A549 (cell line): ENCODE data around the gene ATP6V1F. TPM values are rescaled to one million over a fixed set of nuclear protein-coding genes. Genes with fewer than 3 reads are reported as not detected.

Source experiments
- ATAC-seq, 2 experiments: fragments of 200-7000 bp in 1 of 2; fragments of >200 bp in 1 of 2; cut with Nextera tagmentation in 1 of 2; cut with Tn5 transposase in 1 of 2; 3 replicates each; pipeline versions ENCODE4 v1.8.0 to v1.9.1; 2018 to 2020; ENCODE audit warnings: mild to moderate bottlenecking in 1 of 2, moderate library complexity in 1 of 2
- CTCF ChIA-PET: fragments of 300-600 bp; sonication (Branson Sonifier 250); formaldehyde crosslinking; extraction: SDS; loops from one replicate; lab custom pipeline; 2021; ENCODE audit warnings: antibody characterized with exemption, inconsistent platforms; lab: Yijun Ruan, JAX
- POLR2A ChIA-PET: fragments of 350-600 bp; formaldehyde crosslinking; extraction: SDS; loops from one replicate; lab custom pipeline; 2021; ENCODE audit warnings: antibody characterized with exemption, inconsistent platforms; lab: Yijun Ruan, JAX
- DNase-seq, 2 experiments: peaks; one replicate each; pipeline versions ENCODE4 v3.0.0 to v3.0.0-alpha.2; 2011 to 2016; ENCODE audit warnings: low read depth in 1 of 2, low spot score in 1 of 2
- FAIRE-seq: peaks from 2 replicates; lab custom pipeline; 2011; peaks lifted over from hg19 to GRCh38; lab: Jason Lieb, UNC
- H3K27ac ChIP-seq, 2 experiments: fragments of >200 bp; sonication (Bioruptor Twin); formaldehyde crosslinking; 3 replicates each; pipeline ENCODE4 v1.5.1; 2016 to 2017
- H3K4me1 ChIP-seq: fragments of >200 bp; sonication (Bioruptor Twin); formaldehyde crosslinking; 3 replicates; pipeline ENCODE4 v1.6.1; 2016
- H3K4me2 ChIP-seq: fragments of >200 bp; sonication (Bioruptor Twin); formaldehyde crosslinking; 3 replicates; pipeline ENCODE4 v1.6.1; 2016
- H3K4me3 ChIP-seq: fragments of >200 bp; sonication (Bioruptor Twin); formaldehyde crosslinking; 3 replicates; pipeline ENCODE4 v1.5.1; 2016
- H3K9me3 ChIP-seq: fragments of >200 bp; sonication (Bioruptor Twin); formaldehyde crosslinking; 3 replicates; pipeline ENCODE4 v1.6.1; 2016
- BHLHE40 ChIP-seq: IDR thresholded peaks from 2 replicates; pipeline ENCODE4 v1.6.1; 2012; ENCODE audit warnings: low read depth, low read length, inconsistent platforms
- CTCF ChIP-seq: fragments of >200 bp; sonication (Bioruptor Twin); formaldehyde crosslinking; IDR thresholded peaks from 3 replicates; pipeline ENCODE4 v1.5.1; 2016
- EHMT2 ChIP-seq: fragments of 200-600 bp; sonication (generic); IDR thresholded peaks from 2 replicates; pipeline ENCODE4 v1.6.1; 2016; ENCODE audit warnings: antibody characterized with exemption, low read depth, mild to moderate bottlenecking, moderate library complexity
- FOSB ChIP-seq: fragments of 250-450 bp; sonication (Bioruptor Pico); IDR thresholded peaks from 2 replicates; pipeline ENCODE4 v1.5.0; 2020; ENCODE audit warnings: mild to moderate bottlenecking, moderate library complexity
- FOSL2 ChIP-seq, 2 experiments: fragments of 450-650 bp in 1 of 2; fragments of >200 bp in 1 of 2; sonication (Bioruptor Twin) in 1 of 2; formaldehyde crosslinking; IDR thresholded peaks; 2 replicates each; pipeline versions ENCODE4 v1.5.0 to v1.6.1; 2016 to 2020; ENCODE audit warnings: mild to moderate bottlenecking in 1 of 2, moderate library complexity in 1 of 2
- FOXS1 ChIP-seq: fragments of 250-450 bp; sonication (Bioruptor Pico); IDR thresholded peaks from 2 replicates; pipeline ENCODE4 v1.5.0; 2020; ENCODE audit warnings: mild to moderate bottlenecking, moderate library complexity
- GATA3 ChIP-seq: IDR thresholded peaks from 2 replicates; pipeline ENCODE4 v1.6.1; 2012; ENCODE audit warnings: borderline replicate concordance
- HOXB5 ChIP-seq: fragments of 250-450 bp; sonication (Bioruptor Pico); IDR thresholded peaks from 2 replicates; pipeline ENCODE4 v1.5.0; 2020; ENCODE audit warnings: mild to moderate bottlenecking, moderate library complexity
- KDM5A ChIP-seq: fragments of 200-600 bp; sonication (generic); IDR thresholded peaks from 2 replicates; pipeline ENCODE4 v1.6.1; 2016; ENCODE audit warnings: antibody characterized with exemption, mild to moderate bottlenecking
- MAX ChIP-seq: IDR thresholded peaks from 2 replicates; pipeline ENCODE4 v1.6.1; 2012
- RAD21 ChIP-seq, 2 experiments: fragments of >200 bp in 1 of 2; sonication (Bioruptor Twin) in 1 of 2; formaldehyde crosslinking in 1 of 2; IDR thresholded peaks in 1 of 2; conservative IDR thresholded peaks in 1 of 2; 2 replicates in 1 of 2; 3 replicates in 1 of 2; pipeline ENCODE4 v1.6.1; 2012 to 2018; ENCODE audit warnings: inconsistent platforms in 1 of 2
- RCOR1 ChIP-seq: fragments of 150-350 bp; IDR thresholded peaks from 2 replicates; pipeline ENCODE4 v1.6.1; 2014; ENCODE audit warnings: antibody characterized with exemption, low read length, low read depth
- REST ChIP-seq: fragments of 200-600 bp; sonication (generic); IDR thresholded peaks from 2 replicates; pipeline ENCODE4 v1.6.1; 2016; ENCODE audit warnings: antibody characterized with exemption, mild to moderate bottlenecking, moderate library complexity
- TFCP2L1 ChIP-seq: fragments of 250-450 bp; sonication (Bioruptor Pico); IDR thresholded peaks from 2 replicates; pipeline ENCODE4 v1.5.0; 2021; ENCODE audit warnings: mild to moderate bottlenecking
- TP53 ChIP-seq: fragments of 250-450 bp; sonication (Bioruptor Pico); IDR thresholded peaks from 2 replicates; pipeline ENCODE4 v1.5.0; 2021; ENCODE audit warnings: mild to moderate bottlenecking, moderate library complexity
- ZC3H11A ChIP-seq: fragments of 450-650 bp; IDR thresholded peaks from 2 replicates; pipeline ENCODE4 v1.6.1; 2014; ENCODE audit warnings: antibody characterized with exemption, mild to moderate bottlenecking
- WGBS: methylation state at CpG from one replicate; pipeline ENCODE4 v1.1.6; 2017; ENCODE audit errors: missing lambda C conversion rate; 5-methylcytosine and 5-hydroxymethylcytosine counted together
- polyA plus RNA-seq, 4 experiments: library from polyadenylated mRNA; depleted of rRNA in 3 of 4; stranded (reverse); fragments of >200 nt; fragmentation: RNase III in 1 of 4; extraction: RNeasy Plus Mini Kit Qiagen cat#74134 plus additional on column Dnase treatment in 1 of 4; gene quantifications; 2 replicates in 3 of 4; 3 replicates in 1 of 4; pipeline ENCODE4 v1.2.3, GENCODE V29; 2011 to 2017
- TF ChIP-seq, protein P1 (sequence below): fragments of 150-350 bp; IDR thresholded peaks from 2 replicates; pipeline ENCODE4 v1.6.1; 2014; ENCODE audit warnings: low read depth, mild to moderate bottlenecking, low read length
- TF ChIP-seq, protein P2 (sequence below): fragments of 250-450 bp; sonication (Bioruptor Pico); IDR thresholded peaks from 2 replicates; pipeline ENCODE4 v1.5.0; 2021; ENCODE audit warnings: mild to moderate bottlenecking, moderate library complexity, borderline replicate concordance

Gene ATP6V1F
- polyA plus RNA-seq, 2 of the 4 experiments (the other 2 are of a cell fraction): 155 to 229 TPM

DNA sequence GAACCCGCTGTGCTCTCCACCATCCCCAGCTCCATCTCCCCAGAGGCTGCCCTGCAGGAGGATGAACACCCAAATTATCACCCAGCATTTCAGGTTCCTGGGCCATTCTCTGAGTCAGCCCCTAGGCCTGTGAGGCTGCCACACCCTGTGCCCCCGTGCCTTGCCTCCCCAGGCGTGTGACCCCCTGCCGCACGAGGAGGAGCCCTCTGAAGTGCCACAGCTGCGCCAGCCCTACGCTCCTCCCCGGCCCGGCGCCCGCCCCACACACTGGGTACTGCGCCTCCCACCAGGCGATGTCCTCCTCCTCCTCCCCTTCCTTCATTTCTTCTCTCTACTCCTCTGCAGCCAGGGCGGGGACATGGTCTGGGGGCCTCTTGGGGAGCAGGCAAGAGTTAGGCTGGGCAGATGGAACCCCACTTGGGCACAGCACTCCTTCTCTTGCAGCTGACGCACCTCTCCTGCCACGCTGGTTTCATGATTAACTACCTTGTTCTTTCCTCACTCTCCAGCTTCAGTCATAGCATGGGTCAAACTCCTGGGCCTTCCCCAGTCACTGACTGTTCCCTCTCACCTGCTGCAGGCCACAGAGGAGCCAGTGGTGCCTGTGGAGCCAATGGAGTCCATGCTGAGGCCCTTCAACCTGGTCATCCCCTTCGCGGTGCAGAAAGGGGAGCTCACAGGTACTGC, 12.7 kb upstream of the ATP6V1F start:
- no peak for ATAC-seq
- Histone ChIP-seq H3K4me1 (no peaks in the 10 kb centered on the region), H3K27ac (no peak overlapping the region), H3K9me3 (no peaks in the 10 kb centered on the region), H3K4me3 (no peak overlapping the region), H3K4me2 (no peak overlapping the region)
- ChIA-PET POLR2A (no interaction called here), CTCF (interaction anchor here (0.8 to 1.7 kb wide), 3 partner anchors 8 to 33 kb away, joined by 3 to 5 read pairs (median 4); no protein-coding TSS in a partner anchor)
- FAIRE-seq: no peak
- DNase-seq: no peak
- WGBS: 67% methylated on average over 13 of the region's 18 CpGs
- TF ChIP-seq, protein P1, sequence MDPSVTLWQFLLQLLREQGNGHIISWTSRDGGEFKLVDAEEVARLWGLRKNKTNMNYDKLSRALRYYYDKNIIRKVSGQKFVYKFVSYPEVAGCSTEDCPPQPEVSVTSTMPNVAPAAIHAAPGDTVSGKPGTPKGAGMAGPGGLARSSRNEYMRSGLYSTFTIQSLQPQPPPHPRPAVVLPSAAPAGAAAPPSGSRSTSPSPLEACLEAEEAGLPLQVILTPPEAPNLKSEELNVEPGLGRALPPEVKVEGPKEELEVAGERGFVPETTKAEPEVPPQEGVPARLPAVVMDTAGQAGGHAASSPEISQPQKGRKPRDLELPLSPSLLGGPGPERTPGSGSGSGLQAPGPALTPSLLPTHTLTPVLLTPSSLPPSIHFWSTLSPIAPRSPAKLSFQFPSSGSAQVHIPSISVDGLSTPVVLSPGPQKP: no peak
- TF ChIP-seq ZC3H11A: no peak
- TF ChIP-seq GATA3: no peak
- TF ChIP-seq KDM5A: no peak
- TF ChIP-seq, protein P2, sequence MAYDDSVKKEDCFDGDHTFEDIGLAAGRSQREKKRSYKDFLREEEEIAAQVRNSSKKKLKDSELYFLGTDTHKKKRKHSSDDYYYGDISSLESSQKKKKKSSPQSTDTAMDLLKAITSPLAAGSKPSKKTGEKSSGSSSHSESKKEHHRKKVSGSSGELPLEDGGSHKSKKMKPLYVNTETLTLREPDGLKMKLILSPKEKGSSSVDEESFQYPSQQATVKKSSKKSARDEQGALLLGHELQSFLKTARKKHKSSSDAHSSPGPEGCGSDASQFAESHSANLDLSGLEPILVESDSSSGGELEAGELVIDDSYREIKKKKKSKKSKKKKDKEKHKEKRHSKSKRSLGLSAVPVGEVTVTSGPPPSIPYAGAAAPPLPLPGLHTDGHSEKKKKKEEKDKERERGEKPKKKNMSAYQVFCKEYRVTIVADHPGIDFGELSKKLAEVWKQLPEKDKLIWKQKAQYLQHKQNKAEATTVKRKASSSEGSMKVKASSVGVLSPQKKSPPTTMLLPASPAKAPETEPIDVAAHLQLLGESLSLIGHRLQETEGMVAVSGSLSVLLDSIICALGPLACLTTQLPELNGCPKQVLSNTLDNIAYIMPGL: no peak
- TF ChIP-seq FOSL2 (IDR thresholded peaks at IDR 0.05): no peak
- TF ChIP-seq FOSL2 (CRISPR knock-in tag; IDR thresholded peaks at IDR 0.05): no peak
- TF ChIP-seq BHLHE40: no peak
- TF ChIP-seq RAD21 (conservative IDR thresholded peaks at IDR 0.05 in 1 of 2, IDR thresholded peaks at IDR 0.05 in 1 of 2): no peak

DNA sequence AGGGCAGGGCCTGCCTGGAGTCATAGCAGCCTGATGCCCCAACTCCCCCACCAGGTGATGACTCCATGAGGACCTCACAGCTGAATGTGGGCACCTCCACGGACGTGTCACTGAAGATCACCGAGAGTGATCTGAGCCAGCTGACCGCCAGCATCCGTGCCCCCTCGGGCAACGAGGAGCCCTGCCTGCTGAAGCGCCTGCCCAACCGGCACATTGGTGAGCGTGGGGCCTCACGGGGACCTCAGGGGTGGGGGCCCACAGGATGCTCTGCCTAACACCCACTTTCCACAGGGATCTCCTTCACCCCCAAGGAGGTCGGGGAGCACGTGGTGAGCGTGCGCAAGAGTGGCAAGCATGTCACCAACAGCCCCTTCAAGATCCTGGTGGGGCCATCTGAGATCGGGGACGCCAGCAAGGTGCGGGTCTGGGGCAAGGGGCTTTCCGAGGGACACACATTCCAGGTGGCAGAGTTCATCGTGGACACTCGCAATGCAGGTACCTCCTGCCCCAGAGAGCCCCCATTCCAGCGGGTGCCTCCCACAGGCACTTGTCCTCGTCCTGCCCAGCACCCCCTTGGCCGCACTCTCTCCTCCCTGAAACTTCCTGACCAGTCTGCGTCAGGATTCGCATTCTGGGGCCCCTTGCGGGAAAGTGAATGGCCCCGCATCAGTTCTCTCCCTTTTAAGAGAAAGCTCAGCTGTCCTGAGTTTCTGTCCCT, 10.0 kb upstream of the ATP6V1F start:
- no peak for TF ChIP-seq REST
- FAIRE-seq (no peak), DNase-seq (no peak), ATAC-seq (no peak)
- Histone ChIP-seq H3K27ac (no peak overlapping the region), H3K9me3 (no peaks in the 10 kb centered on the region), H3K4me1 (no peaks in the 10 kb centered on the region), H3K4me2 (no peak overlapping the region), H3K4me3 (no peak overlapping the region)
- ChIA-PET POLR2A (no interaction called here), CTCF (interaction anchor here (0.6 to 1.2 kb wide), 2 partner anchors 31 to 106 kb away, joined by 3 to 4 read pairs; no protein-coding TSS in a partner anchor)
- WGBS: 79% methylated on average over 25 of the region's 28 CpGs

GRCh38 chr7:128853799-128854198, 8.9 kb upstream of the ATP6V1F start:
- WGBS: 80% methylated on average over 22 of the region's 23 CpGs
- Histone ChIP-seq H3K4me2 (no peak overlapping the region), H3K4me1 (no peaks in the 10 kb centered on the region), H3K9me3 (no peaks in the 10 kb centered on the region), H3K27ac (no peak overlapping the region), H3K4me3 (no peak overlapping the region)
- DNase-seq: no peak
- TF ChIP-seq MAX (no peak), FOXS1 (CRISPR knock-in tag) (no peak), TFCP2L1 (CRISPR knock-in tag) (no peak), BHLHE40 (no peak), HOXB5 (no peak), TP53 (no peak), EHMT2 (no peak), RCOR1 (no peak), FOSB (CRISPR knock-in tag) (no peak), CTCF (no peak)
- TF ChIP-seq, protein P2: no peak
- FAIRE-seq: no peak
- ChIA-PET POLR2A (no interaction called here), CTCF (no interaction called here)
- ATAC-seq: no peak
